Left ventricle myocardium inferior (tissue), 1 donor: ENCODE data around the gene SEC31B. TPM values are rescaled to one million over a fixed set of nuclear protein-coding genes. Genes with fewer than 3 reads are reported as not detected.

ENCODE experiments used
- DNase-seq: peaks from one replicate; pipeline ENCODE4 v3.0.0-alpha.2; 2020
- H3K27ac ChIP-seq: fragments of 200-600 bp; replicated peaks from 2 replicates; pipeline ENCODE4 v1.8.0; 2021
- H3K27me3 ChIP-seq: fragments of 200-600 bp; 2 replicates; pipeline ENCODE4 v1.8.0; 2021; ENCODE audit warnings: low read depth
- H3K36me3 ChIP-seq: fragments of 200-600 bp; 2 replicates; pipeline ENCODE4 v1.8.0; 2021
- H3K4me1 ChIP-seq: fragments of 200-600 bp; 2 replicates; pipeline ENCODE4 v1.8.0; 2021
- H3K4me3 ChIP-seq: fragments of 200-600 bp; 2 replicates; pipeline ENCODE4 v1.8.0; 2021; ENCODE audit warnings: mild to moderate bottlenecking, moderate library complexity
- H3K9me3 ChIP-seq: fragments of 200-600 bp; replicated peaks from 2 replicates; pipeline ENCODE4 v1.8.0; 2021
- intact Hi-C: fragments of 100-400 bp; cut with micrococcal nuclease; formaldehyde crosslinking; loops from one replicate; pipeline ENCODE4 v1.11.0; 2022
- total RNA-seq: library from RNA; stranded (reverse); fragmentation: NEBNext Ultra II Directional; extraction: Animal tissue kit (Norgen Biotek cat#: 25700); gene quantifications from one replicate; pipeline ENCODE4 v1.2.1, GENCODE V29; 2021
- TF ChIP-seq, protein P1 (sequence below): fragments of 200-600 bp; IDR thresholded peaks from 2 replicates; pipeline ENCODE4 v1.8.0; 2021; ENCODE audit warnings: antibody characterized with exemption, mild to moderate bottlenecking, borderline replicate concordance
- donor health status: DM: no; HTN: yes; CAD: no; lungs with severe emphysema.

The SEC31B gene
- total RNA-seq, 1 donor from 2014 or later, result 8.8 TPM

DNA sequence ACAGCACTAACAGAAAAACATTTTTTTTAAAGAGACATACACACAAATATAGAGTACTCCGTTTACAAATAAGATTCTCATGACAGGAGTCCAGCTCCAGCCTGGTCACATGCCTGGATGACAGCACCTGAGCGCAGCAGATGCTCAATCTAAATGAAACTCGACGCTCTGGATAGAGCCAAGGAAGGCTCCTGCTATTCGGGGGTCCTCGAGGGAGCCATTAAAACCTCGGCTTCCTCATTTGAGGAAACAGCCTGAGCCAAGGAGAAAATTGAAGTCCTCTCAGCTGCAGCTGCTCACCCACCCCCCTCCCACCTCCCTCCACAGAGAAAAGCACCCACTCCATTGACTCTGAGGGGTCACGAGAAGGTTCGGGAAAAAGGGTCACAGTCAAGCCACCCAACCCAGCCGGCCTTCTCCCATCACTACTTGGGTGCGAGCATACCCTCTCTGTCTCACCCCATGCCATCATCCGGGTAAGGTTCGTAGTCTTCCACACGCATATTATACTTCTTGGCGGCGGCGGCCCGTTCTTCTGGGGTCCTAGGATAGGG is 9.3 kb upstream of the SEC31B start:
- Histone ChIP-seq H3K4me1 (peaks cover 42% of the 10 kb centered on the region), H3K27me3 (no peaks in the 10 kb centered on the region), H3K27ac (peak overlapping the region; percentile 90), H3K36me3 (peaks cover 37% of the 10 kb centered on the region), H3K9me3 (no peaks in the 10 kb centered on the region), H3K4me3 (peak overlapping the region; percentile 75)
- TF ChIP-seq, protein P1, sequence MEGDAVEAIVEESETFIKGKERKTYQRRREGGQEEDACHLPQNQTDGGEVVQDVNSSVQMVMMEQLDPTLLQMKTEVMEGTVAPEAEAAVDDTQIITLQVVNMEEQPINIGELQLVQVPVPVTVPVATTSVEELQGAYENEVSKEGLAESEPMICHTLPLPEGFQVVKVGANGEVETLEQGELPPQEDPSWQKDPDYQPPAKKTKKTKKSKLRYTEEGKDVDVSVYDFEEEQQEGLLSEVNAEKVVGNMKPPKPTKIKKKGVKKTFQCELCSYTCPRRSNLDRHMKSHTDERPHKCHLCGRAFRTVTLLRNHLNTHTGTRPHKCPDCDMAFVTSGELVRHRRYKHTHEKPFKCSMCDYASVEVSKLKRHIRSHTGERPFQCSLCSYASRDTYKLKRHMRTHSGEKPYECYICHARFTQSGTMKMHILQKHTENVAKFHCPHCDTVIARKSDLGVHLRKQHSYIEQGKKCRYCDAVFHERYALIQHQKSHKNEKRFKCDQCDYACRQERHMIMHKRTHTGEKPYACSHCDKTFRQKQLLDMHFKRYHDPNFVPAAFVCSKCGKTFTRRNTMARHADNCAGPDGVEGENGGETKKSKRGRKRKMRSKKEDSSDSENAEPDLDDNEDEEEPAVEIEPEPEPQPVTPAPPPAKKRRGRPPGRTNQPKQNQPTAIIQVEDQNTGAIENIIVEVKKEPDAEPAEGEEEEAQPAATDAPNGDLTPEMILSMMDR, result no peak
- DNase-seq, result no peak
- intact Hi-C loops, result no loop called here

DNA sequence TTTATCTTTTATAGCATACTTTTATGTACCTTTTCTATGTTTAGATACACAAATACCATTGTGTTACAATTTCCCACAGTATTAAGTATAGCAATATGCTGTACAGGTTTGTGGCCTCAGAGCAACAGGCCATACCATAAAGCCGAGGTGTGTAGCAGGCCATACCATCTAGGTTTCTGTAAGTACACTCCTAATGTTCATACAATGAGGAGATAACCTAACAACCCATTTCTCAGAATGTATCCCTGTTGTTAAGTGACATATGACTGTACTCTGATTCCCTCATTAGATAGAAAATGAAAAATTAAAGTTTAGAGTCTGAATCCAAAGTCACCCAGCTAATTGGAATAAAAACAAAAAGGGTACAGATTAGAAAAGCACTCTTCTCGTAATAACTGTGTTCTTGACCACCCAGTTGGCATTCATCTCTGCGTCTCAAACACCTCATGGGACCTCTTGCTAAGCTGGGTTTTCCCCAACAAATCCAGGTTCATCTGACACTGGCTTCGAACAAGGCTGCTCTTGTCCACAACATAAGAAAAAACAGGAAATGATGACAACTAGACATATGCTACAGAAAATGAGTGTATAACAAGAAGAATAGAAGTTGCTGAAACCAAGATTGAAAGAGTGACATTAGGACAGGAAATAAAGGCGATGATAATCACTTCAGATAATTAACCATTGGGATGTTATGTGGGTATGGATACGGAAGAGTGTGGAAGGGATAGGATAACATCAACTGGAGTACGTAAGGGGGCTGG is 8.6 kb upstream of the SEC31B start:
- no peak for DNase-seq
- intact Hi-C loops, result no loop called here
- TF ChIP-seq, protein P1, result no peak
- Histone ChIP-seq H3K36me3 (peaks cover 44% of the 10 kb centered on the region), H3K4me3 (peak overlapping the region; percentile 75), H3K9me3 (no peaks in the 10 kb centered on the region), H3K27ac (peak overlapping the region; percentile 90), H3K27me3 (no peaks in the 10 kb centered on the region), H3K4me1 (peaks cover 42% of the 10 kb centered on the region)

DNA sequence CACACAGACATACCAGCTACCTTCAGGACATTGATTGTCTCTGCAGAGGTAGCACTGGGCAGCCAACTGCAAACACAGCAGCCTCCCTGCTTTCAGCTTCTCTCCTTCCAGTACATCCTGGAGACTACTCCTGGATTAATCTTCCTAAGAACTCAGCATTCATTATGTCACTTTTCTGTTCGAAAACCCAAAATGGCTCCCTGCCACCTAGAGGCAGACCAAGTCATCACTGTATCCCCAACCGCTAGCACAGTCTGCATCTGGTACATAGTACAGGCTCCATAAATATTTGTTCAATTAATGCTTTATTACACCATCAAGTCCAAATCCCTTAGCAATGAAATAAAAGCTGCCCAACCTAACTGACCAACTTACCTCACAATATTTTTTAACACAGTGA is 5.0 kb upstream of the SEC31B start:
- peaks cover 54% of the 10 kb centered on the region for H3K36me3 ChIP-seq
- TF ChIP-seq, protein P1, result no peak
- H3K27ac ChIP-seq, result no peak overlapping the region
- no peak for DNase-seq
- no peak overlapping the region for H3K4me3 ChIP-seq
- peaks cover 39% of the 10 kb centered on the region for H3K4me1 ChIP-seq
- H3K27me3 ChIP-seq, result no peaks in the 10 kb centered on the region
- H3K9me3 ChIP-seq, result no peaks in the 10 kb centered on the region
- intact Hi-C loops, result no loop called here

DNA sequence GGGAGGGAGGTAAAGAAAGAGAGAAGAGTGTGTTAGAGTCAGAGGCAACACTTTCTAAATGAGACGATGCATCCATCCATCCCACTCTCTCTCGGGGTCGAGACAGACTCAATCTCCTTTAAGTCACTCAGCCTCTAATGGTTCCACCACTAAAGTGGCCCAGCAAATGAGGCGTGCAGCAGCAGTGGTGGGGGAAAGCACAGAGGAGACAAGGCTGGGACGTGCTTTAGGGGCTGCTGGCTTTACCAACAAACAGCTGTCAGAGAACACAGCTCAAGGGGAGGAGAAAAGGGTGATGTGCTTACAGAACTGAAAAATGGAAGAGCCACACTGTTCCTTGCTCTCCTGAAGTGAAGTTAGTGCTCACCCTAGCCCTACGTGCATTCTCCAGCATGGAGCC is 4.5 kb upstream of the SEC31B start:
- H3K4me3 ChIP-seq, result no peak overlapping the region
- TF ChIP-seq, protein P1, result no peak

DNA sequence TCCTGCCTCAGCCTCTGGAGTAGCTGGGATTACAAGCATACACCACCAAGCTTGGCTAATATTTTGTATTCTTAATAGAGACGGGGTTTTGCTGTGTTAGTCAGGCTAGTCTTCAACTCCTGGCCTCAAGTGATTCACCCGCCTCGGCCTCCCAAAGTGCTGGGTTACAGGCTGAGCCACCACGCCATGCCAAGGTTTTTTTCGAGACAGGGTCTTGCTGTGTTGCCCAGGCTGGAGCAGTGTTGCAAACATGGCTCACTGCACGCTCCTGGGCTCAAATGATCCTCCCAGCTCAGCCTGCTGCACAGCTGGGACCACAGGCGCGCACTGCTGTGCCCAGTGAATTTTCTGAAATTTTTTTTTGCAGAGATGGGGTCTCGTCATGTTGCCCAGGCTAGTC is 3.3 kb upstream of the SEC31B start:
- H3K36me3 ChIP-seq, result peaks cover 50% of the 10 kb centered on the region
- DNase-seq, result no peak
- intact Hi-C loops, result no loop called here
- H3K4me1 ChIP-seq, result peaks cover 35% of the 10 kb centered on the region
- no peaks in the 10 kb centered on the region for H3K9me3 ChIP-seq
- TF ChIP-seq, protein P1, result no peak
- no peak overlapping the region for H3K4me3 ChIP-seq
- no peaks in the 10 kb centered on the region for H3K27me3 ChIP-seq
- H3K27ac ChIP-seq, result no peak overlapping the region

More for the DNA sequence above, 4.5 kb upstream of the SEC31B start:
- no peak for DNase-seq
- Histone ChIP-seq H3K27me3 (no peaks in the 10 kb centered on the region), H3K27ac (no peak overlapping the region), H3K36me3 (peaks cover 54% of the 10 kb centered on the region), H3K4me1 (peaks cover 39% of the 10 kb centered on the region), H3K9me3 (no peaks in the 10 kb centered on the region)
- intact Hi-C loops, result no loop called here
